Lower leg skin (tissue), 3 donors: Measurements from ENCODE around the gene GZF1.

Experiments
- POLR2A ChIP-seq, 2 donors: fragments of 450-650 bp; IDR thresholded peaks; one replicate each; pipeline ENCODE4 v1.6.1; 2016 to 2017; ENCODE audit warnings: antibody characterized with exemption in 2 of 2, mild to moderate bottlenecking in 1 of 2, moderate library complexity in 1 of 2
- TF ChIP-seq, protein P1 (sequence below), 3 donors: fragments of 450-650 bp; IDR thresholded peaks; one replicate each; pipeline ENCODE4 v1.5.1; 2016; ENCODE audit warnings: antibody characterized with exemption in 3 of 3, mild to moderate bottlenecking in 3 of 3, moderate library complexity in 2 of 3

DNA sequence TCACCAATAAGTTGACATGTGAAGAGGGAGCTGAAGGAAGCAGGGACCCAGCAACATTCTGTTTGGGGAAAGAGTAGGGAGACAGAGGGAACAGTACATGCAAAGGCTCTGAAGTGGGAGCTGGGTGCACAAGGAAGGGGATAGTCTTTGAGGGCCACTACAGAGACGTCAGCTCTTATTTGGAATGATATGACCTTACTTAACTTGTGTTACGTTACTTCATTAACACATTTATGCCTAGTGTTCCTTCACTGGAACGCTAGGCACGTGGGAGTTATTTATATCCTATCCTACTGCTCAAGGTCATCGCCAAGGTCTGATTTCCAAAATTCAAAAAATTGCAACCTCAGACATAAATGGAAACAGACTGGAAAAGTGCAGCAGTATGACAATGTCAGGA is 39.1 kb downstream of the GZF1 start:
- TF ChIP-seq, protein P1, sequence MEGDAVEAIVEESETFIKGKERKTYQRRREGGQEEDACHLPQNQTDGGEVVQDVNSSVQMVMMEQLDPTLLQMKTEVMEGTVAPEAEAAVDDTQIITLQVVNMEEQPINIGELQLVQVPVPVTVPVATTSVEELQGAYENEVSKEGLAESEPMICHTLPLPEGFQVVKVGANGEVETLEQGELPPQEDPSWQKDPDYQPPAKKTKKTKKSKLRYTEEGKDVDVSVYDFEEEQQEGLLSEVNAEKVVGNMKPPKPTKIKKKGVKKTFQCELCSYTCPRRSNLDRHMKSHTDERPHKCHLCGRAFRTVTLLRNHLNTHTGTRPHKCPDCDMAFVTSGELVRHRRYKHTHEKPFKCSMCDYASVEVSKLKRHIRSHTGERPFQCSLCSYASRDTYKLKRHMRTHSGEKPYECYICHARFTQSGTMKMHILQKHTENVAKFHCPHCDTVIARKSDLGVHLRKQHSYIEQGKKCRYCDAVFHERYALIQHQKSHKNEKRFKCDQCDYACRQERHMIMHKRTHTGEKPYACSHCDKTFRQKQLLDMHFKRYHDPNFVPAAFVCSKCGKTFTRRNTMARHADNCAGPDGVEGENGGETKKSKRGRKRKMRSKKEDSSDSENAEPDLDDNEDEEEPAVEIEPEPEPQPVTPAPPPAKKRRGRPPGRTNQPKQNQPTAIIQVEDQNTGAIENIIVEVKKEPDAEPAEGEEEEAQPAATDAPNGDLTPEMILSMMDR (IDR thresholded peaks at IDR 0.05), result no peak
- TF ChIP-seq POLR2A (IDR thresholded peaks at IDR 0.05), result no peak
